GM12878 (cell line): Measurements from ENCODE around the gene TBCK. TPM values are rescaled to one million over a fixed set of nuclear protein-coding genes. Genes with fewer than 3 reads are reported as not detected.

ENCODE experiments used
- ATAC-seq: fragments of 200-7000 bp; cut with Tn5 transposase; 3 replicates; pipeline ENCODE4 v1.9.1; 2020; ENCODE audit warnings: mild to moderate bottlenecking, moderate library complexity
- BruUV-seq: library from RNA; stranded (reverse); fragments of 400-500 nt; replicated peaks from 2 replicates; lab custom pipeline; 2021; lab: Mats Ljungman, UMichigan
- CTCF ChIA-PET: fragments of 300-600 bp; sonication (Branson Sonifier 250); formaldehyde crosslinking; extraction: SDS; loops from one replicate; lab custom pipeline; 2021; ENCODE audit warnings: inconsistent platforms; lab: Yijun Ruan, JAX
- POLR2A ChIA-PET: fragments of 350-600 bp; formaldehyde crosslinking; extraction: SDS; loops from one replicate; lab custom pipeline; 2021; ENCODE audit warnings: inconsistent platforms; lab: Charles Lee
- RAD21 ChIA-PET: fragments of 300-600 bp; sonication (Branson Sonifier 250); formaldehyde crosslinking; loops from one replicate; lab custom pipeline; 2023; ENCODE audit warnings: antibody characterized with exemption; ENCODE audit not compliant: unreplicated experiment; lab: Charles Lee
- SMC1A ChIA-PET: fragments of 300-600 bp; sonication (Branson Sonifier 250); formaldehyde crosslinking; loops from one replicate; lab custom pipeline; 2023; ENCODE audit not compliant: unreplicated experiment, uncharacterized antibody; lab: Charles Lee
- DNase-seq: peaks from one replicate; pipeline ENCODE4 v3.0.0-alpha.2; 2011; ENCODE audit warnings: low read depth, low spot score
- FAIRE-seq: peaks from 3 replicates; lab custom pipeline; 2011; peaks lifted over from hg19 to GRCh38; lab: Jason Lieb, UNC
- H2AFZ ChIP-seq: 2 replicates; pipeline ENCODE4 v1.6.0; 2011; ENCODE audit warnings: low read depth, low read length, control low read depth; ENCODE audit not compliant: control insufficient read depth
- H3K27ac ChIP-seq: 2 replicates; pipeline ENCODE4 v1.5.1; 2011; ENCODE audit warnings: control low read depth; ENCODE audit not compliant: control insufficient read depth, insufficient read depth
- H3K27me3 ChIP-seq, 2 experiments: replicated peaks in 1 of 2; 2 replicates each; pipeline versions ENCODE4 v1.6.0 to v1.6.1; 2011; ENCODE audit warnings: low read length in 1 of 2; ENCODE audit not compliant: control insufficient read depth in 2 of 2, insufficient read depth in 2 of 2
- H3K36me3 ChIP-seq, 2 experiments: 2 replicates each; pipeline ENCODE4 v1.5.1; 2011; ENCODE audit warnings: low read length in 1 of 2; ENCODE audit not compliant: control insufficient read depth in 2 of 2, insufficient read depth in 2 of 2
- H3K4me1 ChIP-seq: 2 replicates; pipeline ENCODE4 v1.6.1; 2011; ENCODE audit warnings: mild to moderate bottlenecking, low read length, moderate library complexity, mixed read lengths; ENCODE audit not compliant: control insufficient read depth, insufficient read depth
- H3K4me2 ChIP-seq: 2 replicates; pipeline ENCODE4 v1.6.0; 2011; ENCODE audit warnings: control low read depth; ENCODE audit not compliant: control insufficient read depth, insufficient read depth
- H3K4me3 ChIP-seq: fragments of 200-600 bp; sonication (generic); 2 replicates; pipeline ENCODE4 v1.5.1; 2016
- H3K79me2 ChIP-seq: 2 replicates; pipeline ENCODE4 v1.6.0; 2011; ENCODE audit warnings: low read length; ENCODE audit not compliant: control insufficient read depth, insufficient read depth
- H3K9ac ChIP-seq: 2 replicates; pipeline ENCODE4 v1.8.0; 2011; ENCODE audit warnings: low read length, control low read depth, mixed read lengths; ENCODE audit not compliant: control insufficient read depth, insufficient read depth
- H3K9me3 ChIP-seq: replicated peaks from 3 replicates; pipeline ENCODE4 v1.5.1; 2011; ENCODE audit warnings: mild to moderate bottlenecking, low read length; ENCODE audit not compliant: control insufficient read depth, insufficient read depth
- H4K20me1 ChIP-seq: 2 replicates; pipeline ENCODE4 v1.6.0; 2011; ENCODE audit not compliant: control insufficient read depth, insufficient read depth
- BACH1 ChIP-seq: fragments of 450-650 bp; IDR thresholded peaks from 2 replicates; pipeline ENCODE4 v1.6.1; 2017; ENCODE audit warnings: mild to moderate bottlenecking, borderline replicate concordance
- CREM ChIP-seq: IDR thresholded peaks from 2 replicates; pipeline ENCODE4 v1.6.1; 2014; ENCODE audit warnings: antibody characterized with exemption, low read depth
- DPF2 ChIP-seq: fragments of 450-650 bp; IDR thresholded peaks from 2 replicates; pipeline ENCODE4 v1.6.1; 2017; ENCODE audit warnings: mild to moderate bottlenecking
- MXI1 ChIP-seq: fragments of 150-350 bp; IDR thresholded peaks from 2 replicates; pipeline ENCODE4 v1.6.1; 2011; ENCODE audit warnings: low read depth, mild to moderate bottlenecking, inconsistent platforms, low read length, improper control_type of control experiment
- NR2F1 ChIP-seq: fragments of 450-650 bp; conservative IDR thresholded peaks from 2 replicates; pipeline ENCODE4 v1.6.1; 2017; ENCODE audit warnings: mild to moderate bottlenecking
- SMAD1 ChIP-seq: fragments of 450-650 bp; IDR thresholded peaks from 2 replicates; pipeline ENCODE4 v1.6.1; 2018; ENCODE audit warnings: mild to moderate bottlenecking, low read depth; ENCODE audit not compliant: partially characterized antibody
- in situ Hi-C: fragments of 300-500 bp; cut with MboI; formaldehyde crosslinking; loops from 9 replicates; pipeline ENCODE4 v1.14.3; 2018; ENCODE audit warnings: mixed read lengths
- intact Hi-C: fragments of 100-400 bp; cut with micrococcal nuclease; formaldehyde crosslinking; loops from one replicate; pipeline ENCODE4 v1.14.2; 2022; ENCODE audit not compliant: unreplicated experiment
- polyA plus RNA-seq, 11 experiments: library from polyadenylated mRNA; depleted of rRNA in 4 of 11; unstranded in 6 of 11; stranded (reverse) in 5 of 11; fragments of >200 nt; fragmentation: Nextera tagmentation in 4 of 11; fragmentation: Illumina TruSeq in 1 of 11; extraction: Ambion mirVana in 4 of 11; extraction: Trizol in 1 of 11; gene quantifications; 1 replicate in 1 of 11; 2 replicates in 10 of 11; pipeline versions ENCODE4 v1.2.1 to v1.2.3, GENCODE V29; 2011 to 2016; ENCODE audit warnings: inconsistent platforms in 2 of 11, missing spikeins in 2 of 11, low read depth in 1 of 11
- total RNA-seq, 4 experiments: library from RNA; depleted of rRNA in 3 of 4; stranded (reverse); fragments of >200 nt in 3 of 4; fragmentation: Illumina TruSeq in 1 of 4; extraction: Trizol in 1 of 4; gene quantifications; 2 replicates each; pipeline versions ENCODE4 v1.2.1 to v1.2.3, GENCODE V29; 2013 to 2021
- TF ChIP-seq, protein P1 (sequence below): fragments of 450-650 bp; formaldehyde crosslinking; IDR thresholded peaks from 2 replicates; pipeline ENCODE4 v1.4.0; 2020; ENCODE audit warnings: mild to moderate bottlenecking, moderate library complexity

The TBCK gene
- total and polyA plus RNA-seq, 10 of the 15 experiments (the other 5 are each of a cell fraction or from before 2014, with no cell fraction given) = 4.1 to 30.3 (median 20.2) TPM

DNA sequence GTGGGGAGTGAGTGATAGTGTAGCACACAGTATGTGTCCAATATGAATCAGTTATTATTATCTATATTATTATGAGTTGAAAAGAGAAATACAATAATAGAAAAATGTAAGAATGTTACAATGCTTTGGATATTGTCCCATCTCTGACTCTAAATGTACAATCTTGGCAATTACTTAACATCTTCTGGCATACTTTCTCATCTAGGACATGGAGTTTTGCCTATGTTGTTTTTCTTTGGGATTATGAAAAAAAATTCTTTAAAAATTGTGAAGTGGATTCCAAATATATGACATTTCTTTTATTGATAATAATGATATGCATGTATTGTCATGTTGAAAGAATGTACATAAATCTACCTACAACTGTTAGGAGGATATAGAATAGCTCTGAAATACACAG is 84.1 kb downstream of the TBCK start:
- intact Hi-C loops = no loop called here
- RAD21 ChIA-PET = no interaction called here
- DNase-seq = no peak
- Histone ChIP-seq H3K27me3 (no peaks in the 10 kb centered on the region), H3K4me1 (no peaks in the 10 kb centered on the region), H3K4me2 (no peak overlapping the region), H3K27ac (no peak overlapping the region), H3K36me3 (no peaks in the 10 kb centered on the region; a peak in 1 of 4 replicates), H3K4me3 (no peak overlapping the region), H3K9me3 (no peaks in the 10 kb centered on the region), H4K20me1 (no peaks in the 10 kb centered on the region), H3K79me2 (no peaks in the 10 kb centered on the region), H2AFZ (no peak overlapping the region), H3K9ac (no peak overlapping the region)
- in situ Hi-C loops = no loop called here
- SMC1A ChIA-PET = no interaction called here
- ATAC-seq = no peak
- BruUV-seq = no TSS peak
- TF ChIP-seq CREM (no peak), SMAD1 (no peak), DPF2 (no peak), NR2F1 (no peak), MXI1 (no peak), BACH1 (no peak)
- TF ChIP-seq, protein P1, sequence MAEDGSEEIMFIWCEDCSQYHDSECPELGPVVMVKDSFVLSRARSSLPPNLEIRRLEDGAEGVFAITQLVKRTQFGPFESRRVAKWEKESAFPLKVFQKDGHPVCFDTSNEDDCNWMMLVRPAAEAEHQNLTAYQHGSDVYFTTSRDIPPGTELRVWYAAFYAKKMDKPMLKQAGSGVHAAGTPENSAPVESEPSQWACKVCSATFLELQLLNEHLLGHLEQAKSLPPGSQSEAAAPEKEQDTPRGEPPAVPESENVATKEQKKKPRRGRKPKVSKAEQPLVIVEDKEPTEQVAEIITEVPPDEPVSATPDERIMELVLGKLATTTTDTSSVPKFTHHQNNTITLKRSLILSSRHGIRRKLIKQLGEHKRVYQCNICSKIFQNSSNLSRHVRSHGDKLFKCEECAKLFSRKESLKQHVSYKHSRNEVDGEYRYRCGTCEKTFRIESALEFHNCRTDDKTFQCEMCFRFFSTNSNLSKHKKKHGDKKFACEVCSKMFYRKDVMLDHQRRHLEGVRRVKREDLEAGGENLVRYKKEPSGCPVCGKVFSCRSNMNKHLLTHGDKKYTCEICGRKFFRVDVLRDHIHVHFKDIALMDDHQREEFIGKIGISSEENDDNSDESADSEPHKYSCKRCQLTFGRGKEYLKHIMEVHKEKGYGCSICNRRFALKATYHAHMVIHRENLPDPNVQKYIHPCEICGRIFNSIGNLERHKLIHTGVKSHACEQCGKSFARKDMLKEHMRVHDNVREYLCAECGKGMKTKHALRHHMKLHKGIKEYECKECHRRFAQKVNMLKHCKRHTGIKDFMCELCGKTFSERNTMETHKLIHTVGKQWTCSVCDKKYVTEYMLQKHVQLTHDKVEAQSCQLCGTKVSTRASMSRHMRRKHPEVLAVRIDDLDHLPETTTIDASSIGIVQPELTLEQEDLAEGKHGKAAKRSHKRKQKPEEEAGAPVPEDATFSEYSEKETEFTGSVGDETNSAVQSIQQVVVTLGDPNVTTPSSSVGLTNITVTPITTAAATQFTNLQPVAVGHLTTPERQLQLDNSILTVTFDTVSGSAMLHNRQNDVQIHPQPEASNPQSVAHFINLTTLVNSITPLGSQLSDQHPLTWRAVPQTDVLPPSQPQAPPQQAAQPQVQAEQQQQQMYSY = no peak
- CTCF ChIA-PET = no interaction called here
- POLR2A ChIA-PET = no interaction called here
- FAIRE-seq = no peak
